Forelimb muscle (tissue), 1 donor: ENCODE measurements around the gene ADGRE2. TPM values are rescaled to one million over a fixed set of nuclear protein-coding genes. Genes with fewer than 3 reads are reported as not detected.

ENCODE experiments used
- DNase-seq: peaks from one replicate; pipeline ENCODE4 v3.0.0-alpha.2; 2013; ENCODE audit warnings: low read depth
- polyA plus RNA-seq: library from polyadenylated mRNA; unstranded; fragments of 120-200 nt; gene quantifications from one replicate; pipeline ENCODE4 v1.2.1, GENCODE V29; 2013; ENCODE audit not compliant: insufficient read length

ADGRE2 gene
- polyA plus RNA-seq, 1 donor: 0.51 TPM

DNA sequence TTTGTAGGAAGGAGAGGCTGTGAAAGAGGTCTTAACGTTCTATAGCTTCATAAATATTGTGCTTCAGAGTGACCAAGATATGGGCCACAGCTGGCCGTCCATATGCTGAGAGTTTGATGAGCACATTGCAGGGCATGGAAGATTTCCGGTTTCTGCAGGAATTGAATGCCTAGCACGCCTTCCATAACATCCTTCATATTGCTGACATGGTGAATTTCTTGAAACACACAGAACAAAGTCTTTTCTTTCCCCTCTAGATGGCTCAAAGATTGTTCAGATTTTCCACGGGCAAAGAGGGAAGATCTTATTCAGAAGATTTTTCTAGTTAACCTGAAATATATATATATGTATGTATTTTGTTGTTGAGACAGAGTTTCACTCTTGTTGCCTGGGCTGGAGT, 42.4 kb downstream of the ADGRE2 start:
- no peak for DNase-seq

DNA sequence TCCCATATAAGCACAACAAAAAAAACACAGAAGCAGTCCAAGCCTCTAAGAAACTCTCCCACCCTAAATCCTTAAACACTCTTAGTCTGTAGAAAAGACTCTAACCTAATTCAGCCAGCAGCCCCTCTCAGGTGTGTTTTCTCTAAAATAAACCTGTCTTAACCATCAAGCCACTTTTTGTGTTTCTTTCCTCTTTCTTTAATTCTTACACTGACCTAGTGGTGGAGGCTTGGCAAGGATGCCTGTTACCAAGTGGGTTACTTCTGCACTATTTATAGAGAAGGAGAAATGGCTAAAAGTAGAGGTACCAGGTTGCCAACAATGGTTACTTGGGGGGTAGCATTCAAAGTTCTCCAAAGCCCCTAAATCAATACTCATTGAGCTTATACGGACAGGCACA, 44.8 kb downstream of the ADGRE2 start:
- DNase-seq: no peak

GRCh38 chr19:14732510-14732909, 45.9 kb downstream of the ADGRE2 start:
- DNase-seq: no peak

- DNase-seq: no peak
Observed at GRCh38 chr19:14731200-14731599, 47.2 kb downstream of the ADGRE2 start.

DNA sequence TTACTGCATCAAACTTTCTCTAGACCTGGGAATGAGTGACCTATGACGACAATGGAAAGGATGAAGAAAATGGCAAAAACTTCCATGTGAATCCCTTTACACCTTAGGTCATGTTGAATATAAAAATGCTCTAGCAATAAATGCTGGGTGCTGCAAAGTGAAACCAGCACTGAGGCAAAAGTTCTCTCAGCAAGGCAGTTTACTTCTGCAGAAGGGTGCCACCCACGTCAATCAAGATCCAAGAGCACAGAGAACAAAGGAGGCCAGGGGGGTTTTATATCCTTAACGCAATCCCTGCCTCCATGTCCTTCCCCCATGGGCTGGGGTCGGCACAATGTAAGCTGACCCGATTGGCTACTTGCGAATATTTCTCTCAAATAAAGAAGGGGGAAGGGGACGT, 49.8 kb downstream of the ADGRE2 start:
- DNase-seq: no peak

- no peak for DNase-seq
Observed at GRCh38 chr19:14722127-14722526, 56.2 kb downstream of the ADGRE2 start.

- no peak for DNase-seq
Observed at GRCh38 chr19:14719162-14719561, 59.2 kb downstream of the ADGRE2 start.

- DNase-seq: no peak
Observed at GRCh38 chr19:14718522-14719116, 59.7 kb downstream of the ADGRE2 start.

DNA sequence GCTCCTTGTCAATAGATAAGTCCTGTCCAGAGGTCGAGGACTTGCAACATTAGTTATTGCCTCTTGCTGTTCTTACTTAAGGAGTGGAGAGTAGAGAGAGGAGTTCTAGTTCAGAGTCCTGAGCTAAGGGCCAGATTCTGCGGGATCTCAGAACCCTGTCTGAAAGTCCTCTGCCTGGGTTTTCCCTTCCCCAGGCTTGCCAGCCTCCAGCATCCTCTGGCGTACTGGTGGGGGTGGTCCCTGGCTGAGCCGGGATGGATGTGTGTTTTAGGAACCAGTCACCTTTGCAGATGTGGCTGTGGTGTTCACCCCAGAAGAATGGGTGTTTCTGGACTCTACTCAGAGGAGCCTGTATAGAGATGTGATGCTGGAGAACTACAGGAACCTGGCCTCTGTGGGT, 62.5 kb downstream of the ADGRE2 start:
- no peak for DNase-seq

- no peak for DNase-seq
Observed at GRCh38 chr19:14704450-14704849, 73.9 kb downstream of the ADGRE2 start.

DNA sequence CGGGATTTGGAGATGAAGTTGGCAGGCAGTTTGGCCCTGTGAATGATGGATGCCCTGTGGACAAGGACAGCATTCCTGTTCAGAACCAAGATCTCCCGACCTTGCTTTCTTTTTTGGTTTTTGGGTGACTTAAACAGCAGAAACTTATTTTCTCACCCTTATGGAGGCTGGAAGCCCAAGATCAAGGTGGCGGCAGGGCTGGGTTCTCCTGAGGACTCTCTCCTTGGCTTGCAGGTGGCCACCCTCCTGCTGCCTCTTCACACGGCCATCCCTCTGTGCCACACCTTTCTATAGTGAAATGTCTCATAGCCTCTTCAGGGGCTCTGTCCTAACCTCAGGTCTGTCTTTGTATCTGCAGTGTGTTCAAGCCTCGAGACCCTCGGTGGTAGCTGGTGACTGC, 74.5 kb downstream of the ADGRE2 start:
- DNase-seq: no peak

- DNase-seq: no peak
Observed at GRCh38 chr19:14700711-14701375, 77.5 kb downstream of the ADGRE2 start.

- DNase-seq: no peak
Observed at GRCh38 chr19:14699641-14700040, 78.7 kb downstream of the ADGRE2 start.

- DNase-seq: no peak
Observed at GRCh38 chr19:14695471-14695870, 82.9 kb downstream of the ADGRE2 start.

DNA sequence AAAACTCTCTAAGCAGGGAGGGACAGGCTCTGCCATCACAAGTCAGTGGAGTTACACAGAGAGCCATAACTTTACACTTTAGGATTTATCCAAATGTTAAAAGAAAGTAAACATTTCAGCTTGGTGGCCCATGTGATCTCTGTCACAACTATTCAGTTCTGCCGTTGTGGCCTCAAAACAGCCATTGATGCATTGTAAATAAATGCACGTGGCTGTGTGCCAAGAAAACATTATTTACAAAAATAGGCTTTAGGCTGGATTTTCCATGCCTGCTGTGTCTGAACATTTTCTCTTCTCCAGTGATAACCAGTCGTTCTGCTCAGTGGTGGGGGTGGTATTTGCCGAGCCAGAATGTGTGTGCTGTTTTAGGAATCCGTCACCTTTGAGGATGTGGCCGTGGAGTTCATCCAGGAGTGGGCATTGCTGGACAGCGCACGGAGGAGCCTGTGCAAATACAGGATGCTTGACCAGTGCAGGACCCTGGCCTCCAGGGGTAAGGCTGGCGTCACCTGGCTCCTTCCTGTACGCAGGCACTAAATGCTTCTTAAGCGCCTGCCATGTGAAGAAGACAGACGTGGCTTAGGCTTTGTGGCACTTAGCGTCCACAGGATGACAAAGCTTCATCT, 83.6 kb downstream of the ADGRE2 start:
- DNase-seq: no peak

GRCh38 chr19:14689598-14690503, 88.5 kb downstream of the ADGRE2 start, which contains the start of gene ZNF333:
Gene ZNF333 (plus strand): TSS chr19:14690048. CDS start chr19:14693492, 3,444 bp downstream.
- peak; percentile 39 for DNase-seq

GRCh38 chr19:14686411-14686810, 91.9 kb downstream of the ADGRE2 start:
- no peak for DNase-seq

DNA sequence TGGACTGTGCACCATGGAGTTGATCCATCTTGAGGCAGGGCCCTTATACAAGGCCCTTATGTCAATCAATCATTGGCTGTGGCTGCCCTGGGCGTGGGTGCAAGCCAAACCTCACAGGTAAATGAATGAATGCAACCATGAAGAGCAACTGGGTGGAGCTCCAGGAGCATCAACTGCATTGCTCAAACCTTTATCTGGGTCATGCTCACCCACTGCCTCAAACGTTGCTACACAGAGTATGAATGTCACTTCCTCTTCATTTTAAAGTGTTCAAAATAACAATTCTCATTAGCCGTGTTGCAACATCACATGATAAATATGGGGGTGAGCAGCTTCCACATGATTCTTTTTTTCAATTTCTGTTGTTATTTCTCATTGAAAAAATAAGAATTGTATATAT, 94.9 kb downstream of the ADGRE2 start:
- no peak for DNase-seq
